SU-DHL-6 (cell line): Measurements from ENCODE around the gene SORCS2.

Experiments used
- H2AFZ ChIP-seq: fragments of 200-600 bp; sonication (generic); 2 replicates; pipeline ENCODE4 v1.6.1; 2014; ENCODE audit warnings: low read depth, mild to moderate bottlenecking, moderate library complexity, mixed read lengths, antibody characterized with exemption, low read length; ENCODE audit not compliant: severe bottlenecking
- H3F3A ChIP-seq: fragments of 200-600 bp; shearing (Covaris generic); 2 replicates; pipeline ENCODE4 v1.6.0; 2016; ENCODE audit warnings: antibody characterized with exemption, mild to moderate bottlenecking; ENCODE audit not compliant: insufficient read depth
- H3K27ac ChIP-seq: fragments of 200-600 bp; sonication (generic); 2 replicates; pipeline ENCODE4 v1.5.1; 2016; ENCODE audit warnings: low read depth, mild to moderate bottlenecking, low read length, moderate library complexity, mixed read lengths
- H3K27me3 ChIP-seq: fragments of 200-600 bp; sonication (generic), shearing (Covaris generic); 2 replicates; pipeline ENCODE4 v1.6.0; 2014; ENCODE audit warnings: mild to moderate bottlenecking, low read length
- H3K36me3 ChIP-seq: fragments of 200-600 bp; sonication (generic); 2 replicates; pipeline ENCODE4 v1.6.1; 2014; ENCODE audit warnings: mild to moderate bottlenecking, low read length, mixed read lengths
- H3K4me2 ChIP-seq: fragments of 300-600, 200-600 bp; shearing (Covaris generic), sonication (generic); 2 replicates; pipeline ENCODE4 v1.6.0; 2014; ENCODE audit warnings: low read length, low read depth, mild to moderate bottlenecking; ENCODE audit not compliant: poor library complexity, severe bottlenecking
- H3K4me3 ChIP-seq: fragments of 200-600 bp; sonication (generic); 2 replicates; pipeline ENCODE4 v1.5.1; 2014; ENCODE audit warnings: antibody characterized with exemption, low read length, mild to moderate bottlenecking, mixed read lengths; ENCODE audit not compliant: insufficient read depth, poor library complexity, severe bottlenecking
- H3K79me2 ChIP-seq: fragments of 200-600 bp; sonication (generic); 2 replicates; pipeline ENCODE4 v1.6.1; 2014; ENCODE audit warnings: mild to moderate bottlenecking, low read length, moderate library complexity; ENCODE audit not compliant: insufficient read depth
- H3K9ac ChIP-seq: fragments of 200-600 bp; sonication (generic); 2 replicates; pipeline ENCODE4 v1.7.0; 2014; ENCODE audit warnings: mild to moderate bottlenecking, low read length
- H3K9me2 ChIP-seq: fragments of 200-600 bp; sonication (generic); replicated peaks from 2 replicates; pipeline ENCODE4 v1.6.1; 2014; ENCODE audit warnings: low read length; ENCODE audit not compliant: insufficient read depth
- H3K9me3 ChIP-seq: fragments of 200-600 bp; sonication (generic); 2 replicates; pipeline ENCODE4 v1.6.1; 2014; ENCODE audit warnings: low read length, mixed read lengths; ENCODE audit not compliant: insufficient read depth
- H4K20me1 ChIP-seq: fragments of 200-600 bp; sonication (generic); 2 replicates; pipeline ENCODE4 v1.6.1; 2014; ENCODE audit warnings: low read depth, mild to moderate bottlenecking, antibody characterized with exemption, low read length, moderate library complexity, mixed read lengths
- CTCF ChIP-seq: fragments of 200-600 bp; sonication (generic); IDR thresholded peaks from one replicate; pipeline ENCODE4 v1.5.1; 2017; ENCODE audit warnings: antibody characterized with exemption, mild to moderate bottlenecking, low read length, moderate library complexity; ENCODE audit not compliant: insufficient read depth, poor library complexity, severe bottlenecking
- EZH2phosphoT487 ChIP-seq: fragments of 200-600 bp; sonication (generic), shearing (Covaris generic); conservative IDR thresholded peaks from 2 replicates; pipeline ENCODE4 v1.6.1; 2018; ENCODE audit warnings: mild to moderate bottlenecking, antibody characterized with exemption, low read length, moderate library complexity, mixed read lengths

The SORCS2 gene

DNA sequence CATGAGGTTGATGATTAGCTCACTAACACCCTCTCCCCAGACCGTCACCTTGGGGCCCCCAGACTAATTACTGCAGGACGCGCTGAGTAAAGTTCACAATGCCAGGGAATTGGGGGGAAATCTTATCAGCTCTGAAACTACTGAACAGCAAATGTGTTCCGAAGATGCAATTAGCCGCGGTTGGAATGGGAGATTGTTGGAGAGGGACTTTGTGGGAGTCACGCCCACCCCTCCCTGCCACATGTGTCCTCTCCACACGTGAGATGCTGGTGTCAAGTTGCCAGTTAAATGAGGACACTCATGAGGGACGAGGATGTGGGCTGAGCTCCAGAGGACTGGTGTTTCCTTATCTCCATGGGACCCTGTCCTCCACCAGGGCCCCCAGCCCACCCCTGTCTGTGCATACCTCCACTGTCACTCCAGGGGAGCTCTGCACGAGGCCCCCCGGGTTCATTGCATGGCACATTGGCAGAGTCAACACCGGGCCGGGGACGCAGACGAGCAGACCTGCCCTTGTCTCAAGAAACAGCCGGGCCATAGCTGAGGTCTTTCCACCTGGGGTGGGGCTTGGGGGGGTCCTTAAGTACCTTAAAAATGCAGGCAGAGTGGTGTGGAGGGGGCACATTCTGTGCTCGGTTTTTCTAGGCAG, 417.8 kb downstream of the SORCS2 start:
- no peak overlapping the region for H3K27ac ChIP-seq
- no peaks in the 10 kb centered on the region for H3K79me2 ChIP-seq
- no peak overlapping the region for H3K4me2 ChIP-seq
- no peak overlapping the region for H3K4me3 ChIP-seq
- H3K27me3 ChIP-seq, result no peaks in the 10 kb centered on the region
- H3K36me3 ChIP-seq, result no peaks in the 10 kb centered on the region
- H3K9ac ChIP-seq, result no peak overlapping the region
- H3K9me2 ChIP-seq, result no peaks in the 10 kb centered on the region
- H4K20me1 ChIP-seq, result no peaks in the 10 kb centered on the region
- H3K9me3 ChIP-seq, result no peaks in the 10 kb centered on the region
- TF ChIP-seq CTCF (no peak), EZH2phosphoT487 (no peak)
- no peaks in the 10 kb centered on the region for H3F3A ChIP-seq
- no peak overlapping the region for H2AFZ ChIP-seq

DNA sequence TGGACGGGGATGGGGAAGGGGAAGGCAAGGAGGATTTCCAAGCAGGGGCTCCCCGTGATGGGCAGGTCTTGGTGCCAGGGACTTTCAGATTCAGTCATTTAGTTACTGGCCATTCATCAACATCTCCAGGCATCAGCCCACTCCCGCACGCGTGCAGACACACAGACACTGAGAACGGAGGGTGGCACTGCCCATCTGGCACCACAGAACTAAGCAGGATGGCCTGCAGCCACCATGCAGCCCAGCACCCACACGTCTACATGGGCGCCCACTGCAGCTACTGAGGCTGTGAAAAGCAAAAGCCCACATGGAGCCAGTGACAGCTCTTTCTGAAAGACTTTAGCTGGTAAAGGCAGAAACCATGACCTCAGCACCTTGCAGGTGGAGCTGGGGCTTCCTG, 418.5 kb downstream of the SORCS2 start:
- no peak overlapping the region for H2AFZ ChIP-seq
- no peak for TF ChIP-seq CTCF
- TF ChIP-seq EZH2phosphoT487, result no peak
- no peaks in the 10 kb centered on the region for H3K36me3 ChIP-seq
- no peaks in the 10 kb centered on the region for H3K9me3 ChIP-seq
- no peak overlapping the region for H3K27ac ChIP-seq
- H3K27me3 ChIP-seq, result no peaks in the 10 kb centered on the region
- no peaks in the 10 kb centered on the region for H3K79me2 ChIP-seq
- no peaks in the 10 kb centered on the region for H4K20me1 ChIP-seq
- H3K9ac ChIP-seq, result no peak overlapping the region
- no peak overlapping the region for H3K4me3 ChIP-seq
- no peak overlapping the region for H3K4me2 ChIP-seq
- H3F3A ChIP-seq, result no peaks in the 10 kb centered on the region
- H3K9me2 ChIP-seq, result no peaks in the 10 kb centered on the region

DNA sequence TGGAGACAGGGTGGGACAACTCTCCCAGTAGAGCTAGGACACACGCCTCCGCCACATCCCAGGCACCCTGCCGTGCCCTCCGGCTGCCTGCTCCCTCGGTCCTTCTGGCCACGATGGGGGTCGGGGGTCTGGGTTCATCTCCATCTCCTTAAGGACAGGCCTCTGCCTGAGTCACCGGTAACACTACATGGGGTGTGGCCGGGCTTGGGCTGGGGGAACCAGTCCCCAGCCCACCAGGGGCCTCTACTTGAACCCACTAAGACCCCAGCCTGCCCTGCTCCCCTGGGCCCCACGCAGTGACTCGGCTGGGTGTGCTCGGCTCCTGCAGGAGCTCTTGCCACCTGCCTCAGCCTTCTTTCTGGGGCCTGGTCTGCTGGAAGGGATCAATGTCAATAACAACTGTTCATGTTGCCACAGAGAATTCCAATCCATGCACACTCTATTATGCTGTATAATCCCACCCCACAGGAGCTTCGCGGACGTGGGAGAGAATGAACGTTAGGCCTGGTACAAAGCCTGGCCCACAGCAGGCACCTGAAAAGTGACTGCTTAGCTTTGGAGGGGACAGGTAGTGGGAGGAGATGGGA, 420.1 kb downstream of the SORCS2 start:
- Histone ChIP-seq H3K9ac (no peak overlapping the region), H3K4me2 (no peak overlapping the region)

More for the DNA sequence above, 420.1 kb downstream of the SORCS2 start:
- Histone ChIP-seq H3K9me3 (no peaks in the 10 kb centered on the region), H3K4me3 (no peak overlapping the region), H4K20me1 (no peaks in the 10 kb centered on the region), H3K9me2 (no peaks in the 10 kb centered on the region), H3K36me3 (no peaks in the 10 kb centered on the region), H3F3A (no peaks in the 10 kb centered on the region), H2AFZ (no peak overlapping the region), H3K79me2 (no peaks in the 10 kb centered on the region), H3K27me3 (no peaks in the 10 kb centered on the region), H3K27ac (no peak overlapping the region)
- TF ChIP-seq CTCF (no peak), EZH2phosphoT487 (no peak)
